Effector CD4-positive, alpha-beta T cell (primary cell): ENCODE measurements around the gene OGG1.

Experiments
- DNase-seq: peaks from one replicate; pipeline ENCODE4 v3.0.0-alpha.2; 2020

The OGG1 gene

GRCh38 chr3:9727743-9728142 is 22.0 kb upstream of the OGG1 start:
- DNase-seq: no peak

DNA sequence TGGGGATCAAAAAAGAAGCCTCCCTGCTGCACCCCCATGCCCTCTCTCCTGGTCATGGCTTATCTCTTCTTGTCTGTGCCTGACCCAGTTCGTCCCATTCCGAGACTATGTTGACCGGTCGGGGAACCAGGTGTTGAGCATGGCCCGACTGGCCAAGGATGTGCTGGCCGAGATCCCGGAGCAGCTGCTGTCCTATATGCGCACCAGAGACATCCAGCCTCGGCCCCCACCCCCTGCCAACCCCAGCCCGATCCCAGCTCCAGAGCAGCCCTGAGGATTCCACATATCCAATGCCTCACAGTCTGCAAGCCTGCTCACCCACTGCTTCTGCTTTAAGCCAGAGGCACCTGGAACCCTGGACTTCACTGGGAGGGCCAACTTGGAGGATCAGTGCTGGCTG is 20.3 kb upstream of the OGG1 start:
- no peak for DNase-seq

DNA sequence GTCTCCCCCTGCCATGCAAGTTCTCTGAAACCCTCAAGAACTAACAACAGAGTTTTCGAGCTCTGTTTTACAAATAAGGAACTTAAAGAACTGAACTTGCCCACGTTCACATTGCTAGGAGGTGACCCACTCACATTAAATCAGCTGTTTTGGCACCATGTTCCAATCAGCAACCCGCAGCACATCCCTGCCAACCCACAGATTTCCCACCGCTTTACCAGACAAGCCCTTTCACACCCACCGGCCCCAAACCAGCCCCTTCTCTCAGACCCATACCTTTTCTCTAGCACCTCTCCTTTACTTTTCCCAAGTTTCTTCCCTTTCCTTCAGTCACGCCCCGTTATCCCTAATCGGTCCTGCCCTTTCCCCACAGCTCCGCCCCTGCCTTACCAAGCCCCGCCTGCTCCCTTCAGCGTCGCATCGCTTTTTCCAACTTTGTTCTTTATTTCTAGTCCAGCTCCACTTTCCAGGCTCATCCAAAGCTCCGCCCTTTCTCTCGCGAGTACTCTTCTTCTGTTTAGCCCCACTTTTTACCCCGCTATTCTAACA is 19.0 kb upstream of the OGG1 start:
- DNase-seq: no peak

GRCh38 chr3:9731206-9732079 is 18.3 kb upstream of the OGG1 start, which contains the start of gene BRPF1:
Gene BRPF1 (plus strand): TSS chr3:9731735. CDS start chr3:9734141, 2,406 bp downstream.
- DNase-seq: peak; percentile 98

DNA sequence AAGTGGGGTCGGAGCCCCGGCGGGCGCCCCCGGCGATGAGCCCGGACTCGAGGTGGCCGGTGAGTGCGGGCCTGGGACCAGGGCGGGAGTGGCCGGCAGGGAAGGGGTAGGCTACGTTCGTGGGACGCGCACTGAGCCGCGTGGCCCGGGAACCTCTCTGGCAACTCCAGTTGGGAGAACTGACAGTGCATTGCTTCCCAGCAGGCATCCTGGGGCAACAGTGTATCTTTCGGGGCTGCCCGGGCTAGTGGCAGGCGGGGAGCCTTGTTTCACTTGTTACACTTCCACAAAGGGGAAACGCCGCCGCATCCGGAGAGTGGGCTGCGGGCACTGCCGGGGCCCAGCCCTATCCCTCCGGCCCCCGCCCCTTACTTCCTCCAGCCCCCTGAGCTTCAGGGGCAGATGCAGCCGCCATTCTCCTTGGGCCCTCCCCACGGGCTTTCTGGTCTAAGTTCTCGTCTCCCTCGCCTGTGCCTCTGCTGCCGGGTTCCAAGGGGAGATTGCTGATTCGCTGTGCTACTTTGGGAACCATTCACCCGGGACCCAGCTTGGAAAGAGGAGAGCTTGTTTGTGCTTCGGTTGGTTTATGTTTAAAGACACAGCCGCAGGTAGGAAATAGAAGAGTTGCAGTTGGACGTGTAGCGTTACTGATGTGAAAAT is 17.5 kb upstream of the OGG1 start:
- peak; percentile 26 for DNase-seq

DNA sequence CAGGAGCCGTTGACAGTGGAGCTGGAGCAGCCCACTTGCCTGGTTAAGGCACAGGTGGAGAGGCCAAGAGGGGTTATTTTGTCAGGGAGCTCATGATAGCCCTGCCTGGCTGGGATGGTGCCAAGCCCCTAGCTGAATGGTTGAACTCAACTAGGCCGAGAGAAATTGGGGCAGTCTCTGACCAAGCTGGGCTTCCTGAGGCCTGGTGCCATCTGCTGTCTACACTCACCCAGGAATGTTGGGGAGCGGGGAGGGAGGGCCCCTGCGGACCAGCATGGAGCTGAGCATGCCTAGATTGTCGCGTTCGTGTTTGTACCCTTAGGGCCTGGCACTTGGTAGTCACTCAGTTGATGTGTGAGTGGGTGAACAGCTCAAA is 17.0 kb upstream of the OGG1 start:
- no peak for DNase-seq

GRCh38 chr3:9736831-9737230 is 12.9 kb upstream of the OGG1 start:
- DNase-seq: no peak

- no peak for DNase-seq
Measured at GRCh38 chr3:9739181-9739580, 10.6 kb upstream of the OGG1 start.

DNA sequence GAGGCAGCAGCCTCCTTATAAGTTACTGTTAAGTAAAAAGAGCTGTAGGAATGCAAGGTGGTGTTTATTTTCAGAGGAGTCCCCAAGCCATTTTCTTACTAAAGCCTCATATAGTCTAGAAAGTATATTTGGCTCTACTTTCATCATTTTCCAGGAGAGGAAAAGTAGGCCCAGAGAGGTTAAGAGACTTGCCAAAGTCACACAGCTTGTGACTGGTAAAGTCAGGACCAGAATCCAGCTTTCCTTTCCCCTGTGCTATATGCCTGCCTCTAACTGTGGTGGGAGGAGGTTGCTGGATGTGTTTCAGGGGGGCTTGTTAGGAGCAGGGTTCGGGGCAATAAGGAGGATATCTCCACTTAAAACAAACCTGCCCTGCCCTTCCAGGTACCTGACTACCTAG is 7.2 kb upstream of the OGG1 start:
- DNase-seq: no peak

- DNase-seq: no peak
Measured at GRCh38 chr3:9743548-9743947, 6.2 kb upstream of the OGG1 start.

DNA sequence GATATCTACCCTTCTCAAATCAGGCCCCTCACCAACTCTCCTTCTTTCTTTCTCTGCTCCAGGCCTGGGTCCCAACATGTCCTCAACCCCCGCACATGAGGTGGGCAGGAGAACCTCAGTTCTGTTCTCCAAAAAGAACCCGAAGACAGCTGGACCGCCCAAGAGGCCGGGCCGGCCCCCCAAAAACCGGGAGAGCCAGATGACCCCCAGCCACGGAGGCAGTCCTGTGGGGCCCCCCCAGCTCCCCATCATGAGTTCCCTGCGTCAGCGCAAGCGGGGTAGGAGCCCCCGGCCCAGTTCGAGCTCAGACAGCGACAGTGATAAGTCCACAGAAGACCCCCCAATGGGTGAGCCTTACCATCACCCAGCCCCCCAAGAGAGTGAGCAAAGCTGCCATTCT is 5.6 kb upstream of the OGG1 start:
- no peak for DNase-seq

DNA sequence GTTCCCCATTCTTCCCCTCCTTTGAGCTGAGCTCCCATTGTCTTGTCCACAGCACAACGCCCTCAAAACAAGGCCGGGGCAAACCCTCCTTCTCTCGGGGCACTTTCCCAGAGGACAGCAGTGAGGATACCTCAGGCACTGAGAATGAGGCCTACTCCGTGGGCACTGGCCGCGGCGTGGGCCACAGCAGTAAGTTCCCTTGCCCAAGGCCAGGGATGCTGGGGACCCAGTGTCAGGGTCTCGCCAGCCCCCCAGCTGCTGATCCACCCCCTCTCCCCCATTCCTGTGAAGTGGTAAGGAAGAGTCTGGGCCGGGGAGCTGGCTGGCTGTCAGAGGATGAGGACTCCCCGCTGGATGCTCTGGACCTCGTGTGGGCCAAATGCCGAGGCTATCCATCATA is 4.2 kb upstream of the OGG1 start:
- no peak for DNase-seq

DNA sequence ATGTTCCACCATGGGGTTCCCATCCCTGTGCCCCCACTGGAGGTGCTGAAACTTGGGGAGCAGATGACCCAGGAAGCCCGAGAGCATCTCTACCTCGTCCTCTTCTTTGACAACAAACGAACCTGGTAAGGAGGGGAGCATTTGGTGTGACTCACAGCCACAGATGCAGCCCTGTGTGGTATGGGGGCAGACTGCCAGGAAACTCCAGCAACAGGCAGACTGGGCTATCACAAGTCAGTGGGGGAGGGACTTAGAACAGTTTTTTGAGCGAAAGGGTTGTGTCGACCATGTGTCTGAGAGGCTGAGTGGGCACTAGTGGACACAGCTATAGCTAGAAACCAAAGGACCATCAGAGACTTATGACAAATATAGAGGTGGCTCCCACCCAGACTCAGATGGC is 3.4 kb upstream of the OGG1 start:
- no peak for DNase-seq

DNA sequence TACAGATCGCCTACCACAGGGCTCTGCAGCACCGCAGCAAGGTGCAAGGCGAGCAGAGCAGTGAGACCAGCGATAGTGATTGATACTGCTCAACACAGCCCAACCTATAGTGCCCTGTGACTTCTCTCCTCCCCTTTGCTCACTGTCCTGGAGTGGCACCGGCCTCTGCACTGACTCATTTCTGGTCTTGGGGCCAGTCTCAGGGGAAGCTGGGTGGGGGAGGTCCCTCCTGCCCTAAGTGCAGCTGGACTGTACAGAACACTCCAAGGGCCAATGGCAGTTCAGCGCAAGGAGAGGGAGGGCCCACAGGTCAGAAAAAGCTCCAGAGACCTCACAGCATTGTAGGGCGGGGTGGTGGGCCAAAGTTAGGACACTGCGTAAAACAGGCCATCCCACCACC is 2.5 kb upstream of the OGG1 start:
- no peak for DNase-seq

DNA sequence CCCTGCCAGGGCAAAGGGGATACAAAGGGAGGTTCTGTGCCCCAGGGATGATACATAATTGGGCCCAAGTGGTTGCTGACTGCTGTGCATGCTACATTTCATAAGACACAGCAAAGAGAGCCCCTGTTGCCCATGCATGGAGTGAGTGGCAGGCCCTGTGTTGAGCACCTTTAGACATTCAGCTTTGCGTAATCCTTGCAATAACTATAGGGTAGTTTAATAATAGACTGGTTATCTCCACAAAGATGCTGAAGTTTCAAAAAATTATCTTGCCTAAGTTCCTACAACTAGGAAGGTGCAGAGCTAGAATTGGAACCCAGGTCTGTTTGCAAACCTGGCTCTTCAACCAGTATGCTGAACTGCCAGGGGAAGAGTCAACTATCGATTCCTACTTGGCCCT is 1.7 kb upstream of the OGG1 start:
- DNase-seq: no peak

DNA sequence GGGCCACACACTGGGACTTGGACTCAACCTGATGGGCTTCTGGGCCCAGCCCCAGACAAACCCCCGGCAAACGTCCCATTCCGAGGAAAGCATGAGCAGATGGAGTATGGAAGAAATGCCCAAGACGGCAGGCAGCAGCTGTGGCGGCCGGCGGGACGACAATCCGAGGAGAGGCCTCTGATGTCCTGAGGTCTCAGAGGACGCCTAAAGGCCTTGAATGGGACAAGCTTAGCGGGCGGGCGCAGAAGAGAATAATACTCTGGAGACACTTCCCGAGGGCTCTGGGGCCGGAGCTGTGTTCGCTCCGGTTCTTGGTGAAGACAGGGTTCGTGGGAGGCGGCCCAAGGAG is 482 bp upstream of the OGG1 start:
- DNase-seq: no peak

DNA sequence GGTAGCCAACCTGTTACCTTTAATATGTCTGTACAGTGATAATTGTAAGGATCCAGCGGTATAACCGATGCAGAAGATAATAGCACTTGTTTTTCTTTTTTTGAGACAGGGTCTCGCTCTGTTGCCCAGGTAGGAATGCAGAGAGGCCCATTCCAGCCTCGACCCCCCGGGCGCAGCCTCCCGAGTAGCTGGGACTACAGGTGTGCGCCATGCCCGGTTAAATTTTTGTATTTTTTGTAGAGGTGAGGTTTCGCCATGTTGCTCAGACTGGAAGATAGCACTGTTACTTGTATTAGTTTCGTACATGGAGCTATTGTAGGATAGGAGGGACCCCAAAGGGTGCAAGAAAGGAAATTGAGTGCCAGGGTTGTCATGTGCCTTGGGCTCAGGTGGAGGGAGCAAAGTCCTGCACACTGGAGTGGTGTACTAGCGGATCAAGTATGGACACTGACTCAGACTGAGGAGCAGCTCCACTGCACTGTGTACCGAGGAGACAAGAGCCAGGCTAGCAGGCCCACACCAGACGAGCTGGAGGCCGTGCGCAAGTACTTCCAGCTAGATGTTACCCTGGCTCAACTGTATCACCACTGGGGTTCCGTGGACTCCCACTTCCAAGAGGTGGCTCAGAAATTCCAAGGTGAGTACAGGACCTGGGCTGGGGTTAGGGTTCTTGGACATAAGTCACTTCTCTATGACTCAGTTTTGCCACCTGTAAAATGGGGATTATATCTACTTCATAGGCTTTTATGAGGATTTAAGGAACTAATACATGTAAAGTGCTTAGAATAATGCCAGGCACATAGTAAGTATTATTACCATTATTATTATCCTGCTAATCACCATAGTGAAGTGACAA is 1.0 kb downstream of the OGG1 start:
- no peak for DNase-seq

DNA sequence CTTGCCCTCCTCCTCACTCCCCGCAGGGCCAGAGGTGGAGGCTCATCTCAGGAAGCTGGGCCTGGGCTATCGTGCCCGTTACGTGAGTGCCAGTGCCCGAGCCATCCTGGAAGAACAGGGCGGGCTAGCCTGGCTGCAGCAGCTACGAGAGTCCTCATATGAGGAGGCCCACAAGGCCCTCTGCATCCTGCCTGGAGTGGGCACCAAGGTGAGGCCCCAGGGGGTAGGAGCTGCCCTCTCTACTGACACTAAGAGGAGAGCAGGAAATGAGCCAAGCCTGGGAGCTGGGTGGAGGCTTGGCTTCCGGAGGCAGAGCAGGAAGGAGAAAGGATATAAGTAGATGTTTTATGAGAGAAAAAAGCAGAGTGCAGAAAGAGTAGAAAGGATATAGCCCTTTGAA is 4.9 kb downstream of the OGG1 start:
- no peak for DNase-seq

- no peak for DNase-seq
Measured at GRCh38 chr3:9757427-9757826, 7.7 kb downstream of the OGG1 start.

GRCh38 chr3:9760779-9761505 is 11.2 kb downstream of the OGG1 start:
- no peak for DNase-seq

DNA sequence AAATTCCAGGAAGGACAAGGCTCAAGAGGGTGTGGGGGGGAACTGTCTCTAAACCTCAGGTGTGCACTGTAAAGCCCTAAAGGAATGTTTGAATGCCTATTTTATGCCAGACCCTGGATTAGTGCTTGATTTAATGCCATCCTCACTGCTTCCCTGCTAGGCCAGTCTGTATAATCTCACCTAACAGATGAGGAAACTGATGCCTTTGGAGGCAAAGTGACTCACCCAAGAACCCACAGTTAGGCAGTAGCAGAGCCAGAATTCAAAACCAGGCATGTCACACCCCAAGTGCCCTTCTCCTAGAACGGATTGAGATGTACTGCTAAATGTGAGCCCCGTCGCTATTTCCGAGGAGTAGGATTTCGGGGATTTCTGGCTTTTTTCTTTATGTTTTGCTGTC is 12.2 kb downstream of the OGG1 start:
- no peak for DNase-seq

GRCh38 chr3:9762871-9763270 is 13.1 kb downstream of the OGG1 start:
- DNase-seq: no peak

DNA sequence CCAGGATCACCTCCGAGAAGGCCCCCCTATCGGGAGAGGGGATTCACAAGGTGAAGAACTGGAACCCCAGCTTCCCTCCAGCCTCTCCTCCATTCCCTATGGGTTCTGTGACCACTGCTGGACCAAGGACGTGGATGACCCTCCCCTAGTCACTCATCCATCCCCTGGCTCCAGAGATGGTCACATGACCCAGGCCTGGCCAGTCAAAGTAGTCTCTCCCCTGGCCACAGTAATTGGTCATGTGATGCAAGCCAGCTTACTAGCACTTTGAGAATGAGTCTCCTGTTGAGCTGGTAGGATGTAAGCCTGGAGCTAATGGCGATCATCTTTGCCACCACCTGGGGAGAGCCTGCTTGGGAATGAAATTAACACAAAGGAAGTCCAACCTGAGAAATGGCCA is 16.1 kb downstream of the OGG1 start:
- DNase-seq: no peak
